Nephron progenitor cell (in vitro differentiated cells): ENCODE measurements around the gene ELF2.
"Not testable (repeated sequence)": the region's sequence is repeated elsewhere in the genome, so short reads cannot be mapped to it uniquely, and the experiment has no call there.

ENCODE experiments used
- DNase-seq: peaks from one replicate; pipeline ENCODE4 v3.0.0; 2021
- H3K27ac Mint-ChIP-seq: 2 replicates; pipeline ENCODE4 v1.8.0; 2021; ENCODE audit warnings: mild to moderate bottlenecking, moderate library complexity, mixed read lengths
- H3K27me3 Mint-ChIP-seq: 2 replicates; pipeline ENCODE4 v1.8.0; 2021; ENCODE audit warnings: mild to moderate bottlenecking, low read depth, mixed read lengths; ENCODE audit not compliant: poor library complexity
- H3K36me3 Mint-ChIP-seq: 2 replicates; pipeline ENCODE4 v1.8.0; 2021; ENCODE audit warnings: low read depth, mixed read lengths
- H3K4me1 Mint-ChIP-seq: 2 replicates; pipeline ENCODE4 v1.8.0; 2021; ENCODE audit warnings: mixed read lengths
- H3K4me3 Mint-ChIP-seq: 2 replicates; pipeline ENCODE4 v1.8.0; 2021; ENCODE audit warnings: mild to moderate bottlenecking, moderate library complexity, mixed read lengths
- H3K9me3 Mint-ChIP-seq: 2 replicates; pipeline ENCODE4 v1.8.0; 2021; ENCODE audit warnings: mild to moderate bottlenecking, moderate library complexity, mixed read lengths
- TF ChIP-seq, protein P1 (sequence below): fragments of 200-600 bp; sonication (generic); IDR thresholded peaks from 2 replicates; pipeline ENCODE4 v1.5.0; 2021; ENCODE audit warnings: antibody characterized with exemption

ELF2 gene

DNA sequence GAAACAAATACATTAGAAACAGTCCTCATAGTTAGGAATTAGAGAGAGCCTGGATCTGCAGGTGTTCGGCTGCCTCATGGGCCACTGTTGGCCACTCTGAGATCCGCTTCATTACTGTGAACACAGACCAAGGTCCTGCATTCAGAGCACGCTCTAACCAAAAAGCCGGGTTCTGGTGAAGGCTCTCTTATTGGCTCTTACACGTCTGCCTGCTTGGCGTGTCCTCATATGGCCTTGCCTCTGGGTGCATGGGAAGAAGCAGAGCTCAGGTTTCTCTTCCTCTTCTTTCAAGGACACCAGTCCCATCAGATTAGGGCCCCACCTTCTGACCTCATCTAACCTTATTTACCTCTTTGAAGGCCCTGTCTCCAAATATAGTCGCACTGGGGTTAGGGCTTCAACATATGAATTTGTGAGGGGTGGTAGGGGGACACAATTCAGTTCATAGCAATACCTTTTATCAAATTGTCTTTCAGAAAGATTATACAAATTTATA is 37.1 kb upstream of the ELF2 start:
- H3K4me1 Mint-ChIP-seq: peaks cover 10% of the 10 kb centered on the region
- no peak overlapping the region for H3K27ac Mint-ChIP-seq
- TF ChIP-seq, protein P1, sequence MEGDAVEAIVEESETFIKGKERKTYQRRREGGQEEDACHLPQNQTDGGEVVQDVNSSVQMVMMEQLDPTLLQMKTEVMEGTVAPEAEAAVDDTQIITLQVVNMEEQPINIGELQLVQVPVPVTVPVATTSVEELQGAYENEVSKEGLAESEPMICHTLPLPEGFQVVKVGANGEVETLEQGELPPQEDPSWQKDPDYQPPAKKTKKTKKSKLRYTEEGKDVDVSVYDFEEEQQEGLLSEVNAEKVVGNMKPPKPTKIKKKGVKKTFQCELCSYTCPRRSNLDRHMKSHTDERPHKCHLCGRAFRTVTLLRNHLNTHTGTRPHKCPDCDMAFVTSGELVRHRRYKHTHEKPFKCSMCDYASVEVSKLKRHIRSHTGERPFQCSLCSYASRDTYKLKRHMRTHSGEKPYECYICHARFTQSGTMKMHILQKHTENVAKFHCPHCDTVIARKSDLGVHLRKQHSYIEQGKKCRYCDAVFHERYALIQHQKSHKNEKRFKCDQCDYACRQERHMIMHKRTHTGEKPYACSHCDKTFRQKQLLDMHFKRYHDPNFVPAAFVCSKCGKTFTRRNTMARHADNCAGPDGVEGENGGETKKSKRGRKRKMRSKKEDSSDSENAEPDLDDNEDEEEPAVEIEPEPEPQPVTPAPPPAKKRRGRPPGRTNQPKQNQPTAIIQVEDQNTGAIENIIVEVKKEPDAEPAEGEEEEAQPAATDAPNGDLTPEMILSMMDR: no peak
- no peaks in the 10 kb centered on the region for H3K27me3 Mint-ChIP-seq
- no peaks in the 10 kb centered on the region for H3K36me3 Mint-ChIP-seq
- DNase-seq: peak; percentile 10
- H3K4me3 Mint-ChIP-seq: no peak overlapping the region
- no peaks in the 10 kb centered on the region for H3K9me3 Mint-ChIP-seq

DNA sequence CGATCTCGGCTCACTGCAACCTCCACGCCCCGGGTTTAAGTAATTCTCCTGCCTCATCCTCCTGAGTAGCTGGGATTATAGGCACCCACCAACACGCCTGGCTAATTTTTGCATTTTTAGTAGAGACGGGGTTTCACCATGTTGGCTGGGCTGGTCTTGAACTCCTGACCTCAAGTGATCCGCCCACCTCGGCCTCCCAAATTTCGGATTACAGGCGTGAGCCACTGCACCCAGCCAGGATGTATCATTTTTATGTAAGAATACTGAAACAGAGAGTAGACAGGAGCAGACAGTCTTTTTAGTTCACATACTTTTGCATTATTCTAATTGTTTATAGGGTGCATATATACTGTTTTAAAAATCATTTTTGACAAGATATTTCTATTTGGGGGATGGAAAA is 36.6 kb upstream of the ELF2 start:
- H3K4me1 Mint-ChIP-seq, H3K27ac Mint-ChIP-seq, H3K4me3 Mint-ChIP-seq, H3K36me3 Mint-ChIP-seq, DNase-seq, H3K27me3 Mint-ChIP-seq, H3K9me3 Mint-ChIP-seq: not testable (repeated sequence)

DNA sequence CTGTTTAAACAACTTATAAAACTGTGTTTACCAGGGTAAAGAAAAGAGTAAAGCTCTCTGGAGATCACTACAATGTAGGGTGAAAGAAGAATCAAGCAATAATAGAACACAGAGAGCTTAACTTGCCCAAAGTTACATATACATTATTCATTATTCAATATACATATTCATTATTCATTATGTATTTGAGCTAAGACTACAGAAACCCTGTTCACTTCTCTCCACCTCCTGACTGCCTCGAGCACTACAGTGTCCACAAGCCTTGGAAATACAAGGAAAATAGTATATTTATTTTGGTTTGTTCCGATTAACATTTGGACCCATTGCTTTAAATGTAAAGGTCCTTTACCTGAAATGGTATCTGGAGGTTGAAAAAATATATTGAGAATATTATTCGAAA is 35.9 kb upstream of the ELF2 start:
- H3K4me3 Mint-ChIP-seq: no peak overlapping the region
- TF ChIP-seq, protein P1: no peak

DNA sequence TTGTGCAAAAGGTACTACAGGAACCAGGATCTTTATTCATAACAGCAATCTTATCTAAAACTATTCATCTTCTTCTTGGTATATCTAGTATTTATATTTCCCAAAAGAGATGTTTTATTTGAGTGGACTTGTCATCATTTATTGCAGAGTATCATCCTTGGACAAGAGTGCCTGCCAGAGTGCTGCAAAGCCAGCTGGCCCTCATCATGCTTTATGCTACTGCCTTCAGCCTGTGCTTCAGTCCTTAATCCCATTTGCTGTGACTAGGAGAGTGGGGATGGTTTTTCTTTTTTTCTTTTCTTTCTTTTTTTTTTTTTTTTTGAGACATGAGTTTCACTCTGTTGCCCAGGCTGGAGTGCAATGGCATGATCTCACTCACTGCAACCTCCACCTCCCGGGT is 33.5 kb upstream of the ELF2 start:
- no peak for DNase-seq
- H3K27me3 Mint-ChIP-seq: no peaks in the 10 kb centered on the region
- TF ChIP-seq, protein P1: no peak
- H3K4me1 Mint-ChIP-seq: peaks cover 15% of the 10 kb centered on the region
- H3K9me3 Mint-ChIP-seq: no peaks in the 10 kb centered on the region
- H3K4me3 Mint-ChIP-seq: no peak overlapping the region
- H3K27ac Mint-ChIP-seq: no peak overlapping the region
- no peaks in the 10 kb centered on the region for H3K36me3 Mint-ChIP-seq

More for the DNA sequence above, 35.9 kb upstream of the ELF2 start:
- DNase-seq: no peak
- no peak overlapping the region for H3K27ac Mint-ChIP-seq
- no peaks in the 10 kb centered on the region for H3K36me3 Mint-ChIP-seq
- no peaks in the 10 kb centered on the region for H3K27me3 Mint-ChIP-seq
- H3K4me1 Mint-ChIP-seq: peaks cover 12% of the 10 kb centered on the region
- H3K9me3 Mint-ChIP-seq: no peaks in the 10 kb centered on the region

DNA sequence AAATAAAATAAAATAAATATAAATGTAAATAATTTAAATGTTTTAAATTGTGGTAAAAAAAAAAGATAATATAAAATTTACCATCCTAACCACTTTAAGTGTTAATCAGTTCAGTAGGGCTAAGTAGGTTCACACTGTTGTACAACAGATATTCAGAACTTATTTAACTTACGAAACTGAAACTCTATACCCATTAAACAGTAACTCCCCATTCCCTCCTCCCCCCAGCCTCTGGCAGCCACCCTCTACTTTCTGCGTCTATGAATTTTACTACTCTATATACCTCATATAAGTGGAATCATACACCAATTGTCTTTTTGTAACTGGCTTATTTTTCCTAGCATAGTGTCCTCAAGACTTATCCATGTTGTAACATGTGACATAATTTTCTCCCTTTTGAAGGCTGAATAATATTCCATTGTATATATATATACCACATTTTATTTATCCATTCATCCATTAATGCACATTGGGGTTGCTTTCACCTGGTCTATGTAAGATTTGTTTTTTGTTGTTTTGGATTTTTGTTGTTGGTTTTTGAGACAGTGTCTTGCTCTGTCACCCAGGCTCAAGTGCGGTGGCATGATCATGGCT is 32.5 kb upstream of the ELF2 start:
- H3K27me3 Mint-ChIP-seq: no peaks in the 10 kb centered on the region
- no peaks in the 10 kb centered on the region for H3K36me3 Mint-ChIP-seq
- H3K4me3 Mint-ChIP-seq: no peak overlapping the region
- no peak overlapping the region for H3K27ac Mint-ChIP-seq
- peaks cover 15% of the 10 kb centered on the region for H3K4me1 Mint-ChIP-seq
- TF ChIP-seq, protein P1: no peak
- H3K9me3 Mint-ChIP-seq: no peaks in the 10 kb centered on the region
- no peak for DNase-seq

DNA sequence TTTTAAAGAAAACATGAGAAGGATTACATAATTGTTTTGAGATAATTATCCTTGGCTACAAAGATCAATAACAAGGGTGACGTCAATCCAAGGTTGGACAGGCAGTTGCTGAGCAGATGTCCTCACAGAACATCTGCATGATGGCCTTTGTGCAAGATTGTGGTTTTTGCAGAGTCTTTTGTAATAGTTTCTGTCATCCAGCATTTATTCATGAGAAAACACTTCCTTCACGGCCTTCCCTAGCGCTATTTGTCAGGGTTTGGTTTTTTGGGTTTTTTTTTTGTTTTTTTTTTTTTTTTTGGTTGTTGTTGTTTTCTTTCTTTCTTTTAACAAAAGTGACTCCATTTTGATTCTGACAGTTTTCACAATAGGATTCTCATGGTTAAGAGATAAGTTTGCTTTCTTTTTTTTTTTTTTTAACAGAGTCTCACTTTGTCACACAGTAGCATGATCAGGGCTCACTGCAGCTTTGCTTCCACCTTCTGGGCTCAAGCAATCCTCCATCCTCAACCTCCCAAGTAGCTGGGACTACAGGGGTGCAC is 31.5 kb upstream of the ELF2 start:
- no peaks in the 10 kb centered on the region for H3K9me3 Mint-ChIP-seq
- H3K36me3 Mint-ChIP-seq: no peaks in the 10 kb centered on the region
- peaks cover 6% of the 10 kb centered on the region for H3K4me1 Mint-ChIP-seq
- H3K27me3 Mint-ChIP-seq: no peaks in the 10 kb centered on the region
- DNase-seq: no peak
- H3K4me3 Mint-ChIP-seq: no peak overlapping the region
- no peak overlapping the region for H3K27ac Mint-ChIP-seq
- TF ChIP-seq, protein P1: no peak
